ENCODE results near the gene SLC16A3. TPM values are rescaled to one million over a fixed set of nuclear protein-coding genes. Genes with fewer than 3 reads are reported as not detected.

SLC16A3 gene
- 264 and 312 TPM in 2 replicates for total RNA-seq (2013; cell fraction: nucleolus; rRNA removed)
- total RNA-seq (2014; rRNA removed), result 33.4 and 37.8 TPM in 2 replicates
- total RNA-seq (2014; rRNA removed; fragmentation: Illumina TruSeq; extraction: Trizol), result 10.2 and 10.3 TPM in 2 replicates
- 46.5 and 49.5 TPM in 2 replicates for total RNA-seq (2021)
- polyA plus RNA-seq (2011; ENCODE audit: low read depth), result 24.0 TPM
- 18.0 and 44.4 TPM in 2 replicates for polyA plus RNA-seq (2011; rRNA removed)
- polyA plus RNA-seq (2011; cell fraction: cytosol; rRNA removed), result 60.2 and 98.5 TPM in 2 replicates
- polyA plus RNA-seq (2011; cell fraction: nucleus; rRNA removed), result 75.2 and 100 TPM in 2 replicates
- 102 and 145 TPM in 2 replicates for polyA plus RNA-seq (2012)
- polyA plus RNA-seq (2014; fragmentation: Illumina TruSeq; extraction: Trizol), result 0.44 and 4.6 TPM in 2 replicates
- 1 to 10 TPM in 1 of 2 experiments, under 1 TPM in 1; 0.10 to 1.2 TPM for polyA plus RNA-seq (2014; fragmentation: Nextera tagmentation; extraction: Ambion mirVana)
- polyA plus RNA-seq (2014; rRNA removed), result 30.0 and 33.0 TPM in 2 replicates
- polyA plus RNA-seq (2016; fragmentation: Nextera tagmentation; extraction: Ambion mirVana), result 1 to 10 TPM; 4.3 to 5.7 TPM
- polyA minus RNA-seq (2011; rRNA and poly(A)+ RNA removed), result 47.3 and 89.5 TPM in 2 replicates
- 32.2 and 37.6 TPM in 2 replicates for polyA minus RNA-seq (2011; cell fraction: cytosol; rRNA and poly(A)+ RNA removed)
- polyA minus RNA-seq (2011; cell fraction: nucleus; rRNA and poly(A)+ RNA removed), result 66.3 and 84.2 TPM in 2 replicates
- Bru-seq, nascent RNA, result percentile 83 among the genes with signal in this experiment
- BruChase-seq, experiment 1, labeled RNA remaining after a 6-hour chase, result percentile 76 among the genes with signal in this experiment
- percentile 79 among the genes with signal in this experiment for BruChase-seq, experiment 2, labeled RNA remaining after a 2-hour chase
- long read RNA-seq, experiment 1, partial matches to known transcripts, result 0 of 6 reads
- long read RNA-seq, experiment 1, other reads (novel, unspliced or antisense), result 3 of 6 reads
- long read RNA-seq, experiment 2, partial matches to known transcripts, result 0 of 1 reads
- long read RNA-seq, experiment 2, other reads (novel, unspliced or antisense), result 1 of 1 reads

GRCh38 chr17:82228842-82229697 lies at the start of gene SLC16A3:
TSS of gene SLC16A3 (plus strand) at chr17:82229042. CDS start at chr17:82236009, 6,967 bp downstream.
- no peaks in the 10 kb centered on the region for H3K9me3 ChIP-seq (replicated peaks; ENCODE audit: control insufficient read depth, insufficient read depth, low read length)
- ChIA-PET POLR2A (interaction anchor here (1.0 to 3.9 kb wide), 11 partner anchors 9 to 192 kb away, joined by 3 to 17 read pairs (median 6); partner anchors contain the start of gene DCXR), CTCF (interaction anchor here (0.8 to 1.2 kb wide), 2 partner anchors 23 to 68 kb away, joined by 3 read pairs; no protein-coding TSS in a partner anchor), RAD21 (ENCODE audit: unreplicated experiment) (interaction anchor here (1.5 kb wide), 1 partner anchor 72 kb away, joined by 5 read pairs; no protein-coding TSS in a partner anchor), SMC1A (ENCODE audit: uncharacterized antibody, unreplicated experiment) (interaction anchor here (0.7 to 1.8 kb wide), 3 partner anchors 16 to 69 kb away, joined by 3 to 10 read pairs (median 3); no protein-coding TSS in a partner anchor)
- intact Hi-C loops (cut with micrococcal nuclease; ENCODE audit: unreplicated experiment) (loop anchor here (2.0 kb wide), 1 partner anchor 16 kb away; the partner anchor contains the start of gene CCDC57), in situ Hi-C loops (cut with MboI) (no loop called here)
- under 1% methylated on average over 80 of the region's 105 CpGs for WGBS (ENCODE audit: insufficient coverage, insufficient replicate concordance, low lambda C conversion rate, missing lambda C conversion rate)
- peak within 1 kb of the TSS; percentile 99 for H3K4me3 ChIP-seq
- FAIRE-seq (no peak), ATAC-seq (peak; percentile 58), DNase-seq (ENCODE audit: low read depth, low spot score) (no peak)
- peak within 1 kb of the TSS; percentile 95 for H3K4me2 ChIP-seq (ENCODE audit: control insufficient read depth, insufficient read depth)
- H3K36me3 ChIP-seq (ENCODE audit: control insufficient read depth in 2 of 2, insufficient read depth in 2 of 2, low read length in 1 of 2), result no peaks in the 10 kb centered on the region; a peak in 2 of 4 replicates
- no peaks in the 10 kb centered on the region for H3K27me3 ChIP-seq (replicated peaks in 1 of 2; ENCODE audit: control insufficient read depth in 2 of 2, insufficient read depth in 2 of 2, low read length in 1 of 2)
- peak within 1 kb of the TSS; percentile 71 for H2AFZ ChIP-seq (ENCODE audit: control insufficient read depth, low read depth, low read length)
- no TSS peak for BruUV-seq (replicated peaks)
- peak within 1 kb of the TSS; percentile 83 for H3K27ac ChIP-seq (ENCODE audit: control insufficient read depth, insufficient read depth)
- H3K4me1 ChIP-seq (ENCODE audit: control insufficient read depth, insufficient read depth, low read length), result peaks cover 20% of the 10 kb centered on the region
- no peaks in the 10 kb centered on the region for H4K20me1 ChIP-seq (ENCODE audit: control insufficient read depth, insufficient read depth)
- H3K79me2 ChIP-seq (ENCODE audit: control insufficient read depth, insufficient read depth, low read length), result peaks cover 56% of the 10 kb centered on the region
- peak within 1 kb of the TSS; percentile 85 for H3K9ac ChIP-seq (ENCODE audit: control insufficient read depth, insufficient read depth, low read length)
- TF ChIP-seq ZNF24 (IDR thresholded peaks at IDR 0.05) (no peak), LARP7 (IDR thresholded peaks at IDR 0.05) (peak; percentile 95), SMAD1 (IDR thresholded peaks at IDR 0.05; ENCODE audit: low read depth, partially characterized antibody) (no peak), KAT2A (conservative IDR thresholded peaks at IDR 0.05; ENCODE audit: control insufficient read depth, low read depth, low read length) (no peak), SREBF2 (IDR thresholded peaks at IDR 0.05; ENCODE audit: low read length) (no peak), KDM1A (IDR thresholded peaks at IDR 0.05; ENCODE audit: borderline replicate concordance) (no peak), ZNF274 (IDR thresholded peaks at IDR 0.05; ENCODE audit: insufficient read depth, insufficient read length) (no peak), EP300 (IDR thresholded peaks at IDR 0.05; ENCODE audit: borderline replicate concordance in 1 of 2, control insufficient read depth in 1 of 2, low read depth in 2 of 2, low read length in 2 of 2) (no peak), TCF12 (IDR thresholded peaks at IDR 0.05; ENCODE audit: low read depth, low read length) (peak; percentile 54; the same call in 1 of the 2 replicates), RUNX3 (IDR thresholded peaks at IDR 0.05; ENCODE audit: low read length) (no peak; the same call in 1 of the 2 replicates), ZNF207 (IDR thresholded peaks at IDR 0.05; ENCODE audit: borderline replicate concordance) (peak; percentile 23; the same call in 1 of the 2 replicates), NFYA (IDR thresholded peaks at IDR 0.05; ENCODE audit: borderline replicate concordance, low read depth, low read length) (no peak), CBX3 (IDR thresholded peaks at IDR 0.05; ENCODE audit: borderline replicate concordance, low read depth) (no peak), ATF7 (IDR thresholded peaks at IDR 0.05; ENCODE audit: low read depth) (no peak), HDAC6 (IDR thresholded peaks at IDR 0.05; ENCODE audit: unreplicated experiment) (peak; percentile 54)
- TF ChIP-seq, protein P1, sequence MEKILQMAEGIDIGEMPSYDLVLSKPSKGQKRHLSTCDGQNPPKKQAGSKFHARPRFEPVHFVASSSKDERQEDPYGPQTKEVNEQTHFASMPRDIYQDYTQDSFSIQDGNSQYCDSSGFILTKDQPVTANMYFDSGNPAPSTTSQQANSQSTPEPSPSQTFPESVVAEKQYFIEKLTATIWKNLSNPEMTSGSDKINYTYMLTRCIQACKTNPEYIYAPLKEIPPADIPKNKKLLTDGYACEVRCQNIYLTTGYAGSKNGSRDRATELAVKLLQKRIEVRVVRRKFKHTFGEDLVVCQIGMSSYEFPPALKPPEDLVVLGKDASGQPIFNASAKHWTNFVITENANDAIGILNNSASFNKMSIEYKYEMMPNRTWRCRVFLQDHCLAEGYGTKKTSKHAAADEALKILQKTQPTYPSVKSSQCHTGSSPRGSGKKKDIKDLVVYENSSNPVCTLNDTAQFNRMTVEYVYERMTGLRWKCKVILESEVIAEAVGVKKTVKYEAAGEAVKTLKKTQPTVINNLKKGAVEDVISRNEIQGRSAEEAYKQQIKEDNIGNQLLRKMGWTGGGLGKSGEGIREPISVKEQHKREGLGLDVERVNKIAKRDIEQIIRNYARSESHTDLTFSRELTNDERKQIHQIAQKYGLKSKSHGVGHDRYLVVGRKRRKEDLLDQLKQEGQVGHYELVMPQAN (conservative IDR thresholded peaks at IDR 0.05), result peak; percentile 69
- TF ChIP-seq, protein P2, sequence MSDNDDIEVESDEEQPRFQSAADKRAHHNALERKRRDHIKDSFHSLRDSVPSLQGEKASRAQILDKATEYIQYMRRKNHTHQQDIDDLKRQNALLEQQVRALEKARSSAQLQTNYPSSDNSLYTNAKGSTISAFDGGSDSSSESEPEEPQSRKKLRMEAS (IDR thresholded peaks at IDR 0.05; ENCODE audit: low read depth, low read length), result no peak
